Chondrocyte (in vitro differentiated cells): ENCODE measurements around the gene GAA. TPM values are rescaled to one million over a fixed set of nuclear protein-coding genes. Genes with fewer than 3 reads are reported as not detected.
"Not testable (repeated sequence)": the region's sequence is repeated elsewhere in the genome, so short reads cannot be mapped to it uniquely, and the experiment has no call there.

ENCODE experiments used
- DNase-seq: peaks from one replicate; pipeline ENCODE4 v3.0.0; 2021; ENCODE audit warnings: mixed read lengths, low spot score
- H3K27ac Mint-ChIP-seq: one replicate; pipeline ENCODE4 v1.8.0; 2021; ENCODE audit warnings: mild to moderate bottlenecking, moderate library complexity, mixed read lengths; ENCODE audit not compliant: unreplicated experiment
- H3K27me3 Mint-ChIP-seq: 2 replicates; pipeline ENCODE4 v1.8.0; 2021; ENCODE audit warnings: low read depth, mixed read lengths
- H3K36me3 Mint-ChIP-seq: 2 replicates; pipeline ENCODE4 v1.8.0; 2021; ENCODE audit warnings: low read depth, mixed read lengths
- H3K4me1 Mint-ChIP-seq: 2 replicates; pipeline ENCODE4 v1.8.0; 2021; ENCODE audit warnings: low read depth, mild to moderate bottlenecking, mixed read lengths
- H3K4me3 Mint-ChIP-seq: one replicate; pipeline ENCODE4 v1.8.0; 2021; ENCODE audit warnings: mild to moderate bottlenecking, moderate library complexity, mixed read lengths; ENCODE audit not compliant: unreplicated experiment
- H3K9me3 Mint-ChIP-seq: 2 replicates; pipeline ENCODE4 v1.8.0; 2021; ENCODE audit warnings: low read depth, mixed read lengths
- total RNA-seq: library from RNA; stranded (reverse); gene quantifications from 3 replicates; pipeline ENCODE4 v1.2.1, GENCODE V29; 2021
- TF ChIP-seq, protein P1 (sequence below): fragments of 200-600 bp; sonication (generic); IDR thresholded peaks from 2 replicates; pipeline ENCODE4 v1.5.0; 2021; ENCODE audit warnings: antibody characterized with exemption, mild to moderate bottlenecking, moderate library complexity

GAA gene
- total RNA-seq, 1 donor from 2014 or later, result 45.7 TPM

DNA sequence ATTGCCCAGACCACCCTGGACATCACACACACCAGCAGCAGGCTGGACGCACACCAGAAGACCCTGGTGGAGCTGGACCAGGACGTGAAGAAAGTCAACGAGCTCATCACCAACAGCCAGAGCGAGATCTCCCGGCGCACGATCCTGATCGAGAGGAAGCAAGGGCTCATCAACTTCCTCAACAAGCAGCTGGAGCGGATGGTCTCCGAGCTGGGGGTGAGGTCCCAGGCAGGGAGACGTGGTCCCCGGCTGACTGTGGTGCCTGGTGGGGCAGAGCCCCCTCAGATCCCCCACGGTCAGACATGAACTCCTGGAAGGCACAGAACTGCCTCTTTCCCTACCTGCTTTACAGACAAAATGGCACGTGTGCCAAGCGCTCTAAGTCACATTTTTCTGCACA is 16.6 kb upstream of the GAA start:
- no peak for DNase-seq
- peaks cover 14% of the 10 kb centered on the region for H3K4me1 Mint-ChIP-seq
- H3K4me3 Mint-ChIP-seq, result no peak overlapping the region
- TF ChIP-seq, protein P1, sequence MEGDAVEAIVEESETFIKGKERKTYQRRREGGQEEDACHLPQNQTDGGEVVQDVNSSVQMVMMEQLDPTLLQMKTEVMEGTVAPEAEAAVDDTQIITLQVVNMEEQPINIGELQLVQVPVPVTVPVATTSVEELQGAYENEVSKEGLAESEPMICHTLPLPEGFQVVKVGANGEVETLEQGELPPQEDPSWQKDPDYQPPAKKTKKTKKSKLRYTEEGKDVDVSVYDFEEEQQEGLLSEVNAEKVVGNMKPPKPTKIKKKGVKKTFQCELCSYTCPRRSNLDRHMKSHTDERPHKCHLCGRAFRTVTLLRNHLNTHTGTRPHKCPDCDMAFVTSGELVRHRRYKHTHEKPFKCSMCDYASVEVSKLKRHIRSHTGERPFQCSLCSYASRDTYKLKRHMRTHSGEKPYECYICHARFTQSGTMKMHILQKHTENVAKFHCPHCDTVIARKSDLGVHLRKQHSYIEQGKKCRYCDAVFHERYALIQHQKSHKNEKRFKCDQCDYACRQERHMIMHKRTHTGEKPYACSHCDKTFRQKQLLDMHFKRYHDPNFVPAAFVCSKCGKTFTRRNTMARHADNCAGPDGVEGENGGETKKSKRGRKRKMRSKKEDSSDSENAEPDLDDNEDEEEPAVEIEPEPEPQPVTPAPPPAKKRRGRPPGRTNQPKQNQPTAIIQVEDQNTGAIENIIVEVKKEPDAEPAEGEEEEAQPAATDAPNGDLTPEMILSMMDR, result no peak
- no peak overlapping the region for H3K27ac Mint-ChIP-seq
- no peaks in the 10 kb centered on the region for H3K9me3 Mint-ChIP-seq
- H3K36me3 Mint-ChIP-seq, result no peaks in the 10 kb centered on the region
- H3K27me3 Mint-ChIP-seq, result peaks cover 3% of the 10 kb centered on the region

DNA sequence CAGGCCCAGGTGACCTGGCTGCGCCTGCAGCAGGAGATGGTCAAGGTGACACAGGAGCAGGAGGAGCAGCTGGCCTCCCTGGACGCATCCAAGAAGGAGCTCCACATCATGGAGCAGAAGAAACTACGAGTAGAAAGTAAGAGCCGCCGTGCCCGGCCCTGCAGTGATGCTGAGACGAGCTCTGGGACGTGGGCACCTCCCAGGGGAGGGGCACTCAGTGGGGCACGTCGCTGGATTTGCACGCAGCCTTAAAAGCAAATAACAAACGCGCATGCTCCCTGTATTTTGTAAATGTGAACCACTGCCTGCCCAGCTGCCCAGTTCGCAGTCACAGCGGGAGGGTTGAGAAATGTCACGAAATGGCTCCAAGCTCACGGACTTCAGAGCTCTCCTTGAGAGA is 15.3 kb upstream of the GAA start:
- Mint-ChIP-seq H3K27me3 (peaks cover 3% of the 10 kb centered on the region), H3K27ac (no peak overlapping the region), H3K4me1 (peaks cover 5% of the 10 kb centered on the region), H3K36me3 (no peaks in the 10 kb centered on the region), H3K9me3 (no peaks in the 10 kb centered on the region), H3K4me3 (no peak overlapping the region)
- TF ChIP-seq, protein P1, result no peak
- no peak for DNase-seq

DNA sequence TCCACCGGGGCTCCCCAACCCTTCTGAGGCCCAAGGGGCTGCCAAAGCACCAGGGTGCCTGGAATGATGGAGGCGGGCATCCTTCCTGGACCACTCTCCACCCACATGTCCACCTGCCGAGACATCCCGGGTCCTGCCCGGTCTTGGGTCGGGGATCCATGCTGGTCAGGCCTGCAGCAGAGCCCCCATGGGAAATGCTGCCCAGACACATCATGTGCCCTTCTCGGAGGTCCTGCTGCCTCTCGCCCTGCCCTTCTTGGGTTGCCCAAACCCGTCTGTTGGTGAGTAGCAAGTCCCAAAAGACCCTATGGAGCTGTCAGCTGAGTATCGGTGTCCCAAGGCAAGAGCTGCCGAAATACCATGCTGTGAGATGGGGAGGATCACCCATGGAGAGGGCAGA is 14.8 kb upstream of the GAA start:
- DNase-seq, result no peak
- TF ChIP-seq, protein P1, result no peak
- no peak overlapping the region for H3K27ac Mint-ChIP-seq

DNA sequence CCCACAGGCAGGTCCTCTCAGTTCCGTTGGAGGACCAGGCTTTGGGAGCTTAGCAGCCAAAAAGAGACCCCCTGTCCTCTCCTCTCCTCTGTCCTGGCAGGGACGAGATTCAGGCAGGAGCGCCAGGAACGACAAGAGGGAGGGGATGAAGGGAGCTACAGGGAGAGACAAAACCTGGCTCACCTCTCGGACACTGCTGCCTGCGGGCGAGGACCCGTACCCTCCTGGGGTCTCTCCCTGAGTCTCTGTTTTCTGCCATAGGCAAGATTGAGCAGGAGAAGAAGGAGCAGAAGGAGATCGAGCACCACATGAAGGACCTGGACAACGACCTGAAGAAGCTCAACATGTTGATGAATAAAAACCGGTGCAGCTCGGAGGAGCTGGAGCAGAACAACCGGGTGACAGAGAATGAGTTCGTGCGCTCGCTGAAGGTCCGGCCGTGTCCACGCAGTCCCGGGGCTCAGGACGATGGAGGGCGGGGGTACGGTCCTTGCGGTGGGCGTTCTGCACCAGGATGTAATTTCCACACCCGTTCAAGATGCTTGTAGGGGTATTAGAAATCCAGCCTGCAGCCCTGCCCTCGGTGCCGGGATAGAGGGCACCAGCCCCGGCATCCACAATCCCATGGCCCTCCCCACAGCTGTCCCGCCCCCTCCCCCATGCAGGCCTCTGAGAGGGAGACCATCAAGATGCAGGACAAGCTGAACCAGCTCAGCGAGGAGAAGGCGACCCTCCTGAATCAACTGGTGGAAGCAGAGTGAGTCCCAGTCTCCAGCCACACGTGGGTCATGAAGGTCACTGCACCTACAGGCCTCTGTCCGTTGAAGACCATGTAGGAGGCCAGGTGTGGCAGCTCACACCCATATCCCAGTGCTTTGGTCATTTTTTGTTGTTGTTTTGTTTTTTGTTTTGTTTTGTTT is 13.8 kb upstream of the GAA start:
- TF ChIP-seq, protein P1, result no peak
- no peaks in the 10 kb centered on the region for H3K36me3 Mint-ChIP-seq
- no peak for DNase-seq

More for the DNA sequence above, 14.8 kb upstream of the GAA start:
- Mint-ChIP-seq H3K4me1 (peaks cover 5% of the 10 kb centered on the region), H3K27me3 (peaks cover 3% of the 10 kb centered on the region), H3K9me3 (no peaks in the 10 kb centered on the region), H3K4me3 (no peak overlapping the region), H3K36me3 (no peaks in the 10 kb centered on the region)

DNA sequence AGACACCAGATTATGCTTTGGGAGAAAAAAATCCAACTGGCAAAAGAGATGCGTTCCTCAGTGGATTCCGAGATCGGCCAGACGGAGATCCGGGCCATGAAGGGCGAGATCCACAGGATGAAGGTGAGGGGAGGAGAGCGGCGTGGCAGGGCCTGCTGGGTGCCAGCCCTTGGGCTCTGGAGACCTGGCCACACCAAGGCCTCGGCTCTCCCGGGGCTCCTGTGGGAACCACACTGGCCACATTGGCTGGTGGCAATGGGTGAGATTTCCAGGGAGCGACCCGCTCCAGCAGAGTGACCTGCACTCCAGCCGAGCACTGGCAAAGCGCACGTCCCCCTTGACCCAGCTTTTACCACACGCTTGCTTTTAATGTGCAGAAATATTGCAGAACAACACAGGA is 11.6 kb upstream of the GAA start:
- DNase-seq, result no peak
- Mint-ChIP-seq H3K27me3 (peaks cover 3% of the 10 kb centered on the region), H3K4me3 (no peak overlapping the region), H3K9me3 (no peaks in the 10 kb centered on the region), H3K4me1 (no peaks in the 10 kb centered on the region), H3K27ac (no peak overlapping the region), H3K36me3 (no peaks in the 10 kb centered on the region)
- TF ChIP-seq, protein P1, result no peak

More for the DNA sequence above, 13.8 kb upstream of the GAA start:
- peaks cover 3% of the 10 kb centered on the region for H3K27me3 Mint-ChIP-seq
- H3K4me3 Mint-ChIP-seq, result no peak overlapping the region
- no peak overlapping the region for H3K27ac Mint-ChIP-seq
- no peaks in the 10 kb centered on the region for H3K9me3 Mint-ChIP-seq
- H3K4me1 Mint-ChIP-seq, result peaks cover 3% of the 10 kb centered on the region

DNA sequence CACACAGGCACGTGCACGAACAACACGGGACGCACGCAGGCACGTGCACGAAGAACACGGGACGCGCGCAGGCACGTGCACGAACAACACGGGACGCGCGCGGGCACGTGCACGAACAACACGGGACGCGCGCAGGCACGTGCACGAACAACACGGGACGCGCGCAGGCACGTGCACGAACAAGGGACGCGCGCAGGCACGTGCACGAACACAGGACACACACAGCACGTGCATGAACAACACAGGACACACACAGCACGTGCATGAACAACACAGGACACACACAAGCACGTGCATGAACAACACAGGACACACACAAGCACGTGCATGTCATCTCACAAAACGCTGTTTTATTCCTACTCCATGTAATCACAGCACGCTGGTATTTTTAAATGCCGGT is 11.2 kb upstream of the GAA start:
- not testable (repeated sequence) for H3K9me3 Mint-ChIP-seq, H3K36me3 Mint-ChIP-seq, DNase-seq, H3K4me3 Mint-ChIP-seq, H3K27me3 Mint-ChIP-seq, H3K27ac Mint-ChIP-seq, H3K4me1 Mint-ChIP-seq
